ENCODE results near the gene NYNRIN.

DNA sequence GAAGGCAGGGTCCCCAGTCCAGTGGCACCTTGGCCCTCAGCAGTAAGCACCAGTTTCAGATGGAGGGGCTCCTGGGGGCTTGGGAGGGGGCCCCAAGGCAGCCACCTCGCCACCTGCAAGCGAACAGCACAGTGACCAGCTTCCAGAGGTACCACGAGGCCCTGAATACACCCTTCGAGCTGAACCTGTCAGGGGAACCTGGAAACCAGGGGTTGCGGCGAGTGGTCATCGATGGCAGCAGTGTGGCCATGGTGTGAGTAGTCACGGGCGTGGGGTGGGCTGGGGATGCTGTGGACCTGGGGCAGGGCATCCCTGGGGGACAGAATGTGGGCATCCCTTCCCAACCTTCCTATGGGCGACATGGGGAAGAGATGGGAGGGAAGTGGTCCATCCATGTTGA, 11.2 kb downstream of the NYNRIN start:
- TF ChIP-seq, protein P1, sequence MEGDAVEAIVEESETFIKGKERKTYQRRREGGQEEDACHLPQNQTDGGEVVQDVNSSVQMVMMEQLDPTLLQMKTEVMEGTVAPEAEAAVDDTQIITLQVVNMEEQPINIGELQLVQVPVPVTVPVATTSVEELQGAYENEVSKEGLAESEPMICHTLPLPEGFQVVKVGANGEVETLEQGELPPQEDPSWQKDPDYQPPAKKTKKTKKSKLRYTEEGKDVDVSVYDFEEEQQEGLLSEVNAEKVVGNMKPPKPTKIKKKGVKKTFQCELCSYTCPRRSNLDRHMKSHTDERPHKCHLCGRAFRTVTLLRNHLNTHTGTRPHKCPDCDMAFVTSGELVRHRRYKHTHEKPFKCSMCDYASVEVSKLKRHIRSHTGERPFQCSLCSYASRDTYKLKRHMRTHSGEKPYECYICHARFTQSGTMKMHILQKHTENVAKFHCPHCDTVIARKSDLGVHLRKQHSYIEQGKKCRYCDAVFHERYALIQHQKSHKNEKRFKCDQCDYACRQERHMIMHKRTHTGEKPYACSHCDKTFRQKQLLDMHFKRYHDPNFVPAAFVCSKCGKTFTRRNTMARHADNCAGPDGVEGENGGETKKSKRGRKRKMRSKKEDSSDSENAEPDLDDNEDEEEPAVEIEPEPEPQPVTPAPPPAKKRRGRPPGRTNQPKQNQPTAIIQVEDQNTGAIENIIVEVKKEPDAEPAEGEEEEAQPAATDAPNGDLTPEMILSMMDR (conservative IDR thresholded peaks at IDR 0.05; ENCODE audit: low read depth, low read length): no peak
- no peak for TF ChIP-seq EZH2 (IDR thresholded peaks at IDR 0.05; ENCODE audit: low read length, unreplicated experiment)

Measured in PC-3 (cell line).